SK-N-MC (cell line): ENCODE data around the gene MDC1.

ENCODE experiments used
- EZH2 ChIP-seq: fragments of 200-600 bp; sonication (generic); IDR thresholded peaks from one replicate; pipeline ENCODE4 v1.6.1; 2017; ENCODE audit warnings: antibody characterized with exemption
- POLR2AphosphoS5 ChIP-seq: IDR thresholded peaks from 2 replicates; pipeline ENCODE4 v1.6.1; 2012; ENCODE audit warnings: mild to moderate bottlenecking, low read depth, low read length, borderline replicate concordance

DNA sequence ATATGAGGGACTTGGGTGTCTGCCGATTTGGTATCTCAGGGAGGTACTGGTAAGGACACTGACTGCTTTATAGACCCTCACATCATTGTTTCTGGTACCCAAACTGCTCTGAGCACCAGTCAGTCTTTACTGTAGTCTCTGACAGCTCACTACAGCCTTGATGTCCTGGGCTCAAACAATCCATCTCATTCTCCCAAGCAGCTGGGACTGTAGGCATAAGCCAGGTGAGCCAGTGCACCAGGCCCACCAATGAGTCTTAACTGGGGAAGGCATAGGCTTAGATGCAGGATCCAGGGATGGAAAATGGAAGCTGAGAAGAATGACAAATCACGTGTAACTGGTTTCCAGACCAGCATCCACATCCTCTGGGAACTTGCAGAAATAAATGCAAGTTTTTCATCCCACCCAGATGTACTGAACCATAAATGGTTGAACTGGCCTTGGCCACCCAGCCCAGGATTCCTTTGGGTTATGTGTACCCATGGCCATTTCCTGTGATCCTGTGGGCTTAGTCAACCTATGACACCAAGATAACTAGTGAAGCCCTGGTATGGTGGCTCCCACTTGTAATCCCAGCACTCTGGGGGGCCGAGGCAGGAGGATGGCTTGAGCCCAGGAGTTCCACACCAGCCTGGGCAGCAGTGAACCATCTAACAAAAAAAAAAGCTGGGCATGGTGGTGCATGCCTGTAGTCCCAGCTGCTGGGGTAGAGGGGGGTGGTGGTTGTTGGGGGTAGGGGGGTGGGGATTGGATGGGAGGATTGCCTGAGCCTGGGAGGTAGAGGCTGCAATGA lies 8.8 kb upstream of the MDC1 start:
- TF ChIP-seq EZH2 (no peak), POLR2AphosphoS5 (peak; percentile 90)
